Stimulated activated naive CD8-positive, alpha-beta T cell treated with anti-CD3 and anti-CD28 coated beads, Interleukin-15, Interleukin-2, amounts not matched to agents 100 U/mL and 50 U/mL, for 24 hours (primary cell): Measurements from ENCODE around the gene HLCS.

Experiments used
- ATAC-seq: fragments of 150-1000 bp; cut with Tn5 transposase; one replicate; pipeline ENCODE4 v1.10.0; 2021
- DNase-seq: peaks from one replicate; pipeline ENCODE4 v3.0.0; 2021

Gene HLCS

DNA sequence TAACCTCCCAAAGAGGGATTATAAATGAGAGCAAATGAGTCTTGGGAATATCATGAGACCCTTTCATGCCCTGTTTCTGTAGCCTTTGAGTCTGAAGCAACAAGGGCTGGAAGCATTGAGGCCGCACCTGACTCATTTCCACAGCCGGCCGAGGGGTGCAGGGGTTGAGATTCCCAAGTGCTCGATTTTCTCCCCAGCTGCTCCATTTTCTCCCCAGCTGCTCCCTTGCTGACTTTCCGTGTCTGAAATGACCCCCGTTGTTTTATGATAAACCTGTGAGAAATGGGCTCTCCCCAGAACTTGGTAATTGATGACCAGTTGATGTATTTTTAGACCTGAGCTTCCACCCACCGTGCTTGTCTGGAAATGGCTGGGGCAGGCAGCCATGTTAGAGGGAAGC lies 244.7 kb downstream of the HLCS start:
- no peak for DNase-seq
- no peak for ATAC-seq

DNA sequence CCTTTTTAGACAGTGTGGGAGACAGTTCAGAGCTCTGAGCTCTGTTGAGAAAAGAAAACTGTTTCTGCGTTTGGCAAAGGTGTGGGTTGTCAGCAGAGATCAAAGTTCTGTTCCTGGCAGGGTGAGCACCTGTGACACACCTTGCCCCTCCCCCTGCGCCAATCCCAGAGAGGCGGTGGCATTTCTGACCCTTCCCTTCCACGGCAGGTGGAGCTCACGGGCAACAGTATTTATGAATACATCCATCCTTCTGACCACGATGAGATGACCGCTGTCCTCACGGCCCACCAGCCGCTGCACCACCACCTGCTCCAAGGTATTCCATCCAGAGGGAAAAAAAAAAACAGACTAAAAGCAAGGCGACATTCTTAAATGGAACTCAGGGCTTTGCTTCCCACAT lies 246.9 kb downstream of the HLCS start:
- ATAC-seq (no peak), DNase-seq (no peak)

DNA sequence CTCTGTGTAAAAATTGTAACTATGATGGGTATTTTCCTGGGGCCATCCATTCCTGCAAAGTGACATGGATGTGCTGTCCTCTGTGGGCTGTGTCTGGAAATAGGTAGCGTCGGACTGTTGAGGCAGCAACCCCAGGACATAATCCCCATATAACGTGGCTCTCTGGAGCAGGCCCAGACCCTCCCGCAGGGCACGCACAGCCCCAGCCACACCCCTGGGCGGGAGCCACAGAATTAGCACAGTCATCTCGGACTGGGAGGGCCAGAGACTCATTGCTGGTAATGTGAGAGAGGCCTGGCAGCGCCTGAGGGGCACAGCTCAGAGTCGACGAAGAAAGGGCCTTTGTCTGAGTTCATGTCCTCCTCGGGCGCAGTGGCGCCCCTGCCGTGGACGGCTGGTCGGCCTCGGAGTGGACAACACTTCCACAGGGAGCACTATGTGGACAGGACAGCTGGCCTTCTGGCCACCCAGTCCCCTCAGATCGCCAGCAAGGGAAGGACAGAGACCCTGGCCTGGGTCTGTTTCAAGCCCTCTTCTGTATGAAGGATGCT lies 247.4 kb downstream of the HLCS start:
- ATAC-seq: no peak
- DNase-seq: no peak

DNA sequence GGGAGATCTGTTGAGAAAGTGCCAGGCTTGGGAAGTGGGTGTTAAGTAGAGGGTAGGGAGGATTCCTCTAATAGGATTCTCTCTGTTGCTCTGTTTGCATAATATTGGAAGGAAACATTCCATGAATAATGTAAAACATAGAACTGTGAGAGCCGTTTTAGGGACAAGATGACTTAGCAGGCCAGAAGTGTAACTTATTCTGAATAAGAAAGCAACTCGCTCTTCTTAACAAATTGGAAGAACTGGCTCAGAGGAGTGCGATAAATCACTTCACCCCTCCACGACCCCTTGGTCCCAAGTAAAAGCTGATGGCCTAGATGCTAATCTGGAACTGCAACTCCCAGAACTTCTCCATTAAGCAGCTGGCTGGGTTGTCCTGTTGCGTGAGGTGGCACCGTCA lies 248.5 kb downstream of the HLCS start:
- ATAC-seq (no peak), DNase-seq (no peak)

DNA sequence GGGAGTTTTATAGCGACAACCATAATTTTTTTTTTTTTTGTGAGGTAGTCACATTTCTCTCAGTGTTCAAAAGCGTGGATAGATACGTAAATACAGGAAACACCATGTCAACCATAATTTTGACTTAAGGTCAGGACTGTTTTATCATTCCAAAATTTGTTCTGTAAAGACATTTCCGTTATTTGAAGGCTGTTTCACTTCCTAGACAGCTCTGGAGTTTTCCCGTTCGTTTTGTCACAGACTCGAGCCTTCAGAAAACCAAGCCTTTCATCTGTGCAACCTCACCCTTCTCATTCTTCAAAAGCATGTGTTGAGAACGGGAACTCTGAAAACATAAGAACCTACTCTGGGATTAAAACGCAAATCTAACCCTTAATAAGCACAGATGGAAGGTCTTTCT lies 249.6 kb downstream of the HLCS start:
- DNase-seq (no peak), ATAC-seq (no peak)

DNA sequence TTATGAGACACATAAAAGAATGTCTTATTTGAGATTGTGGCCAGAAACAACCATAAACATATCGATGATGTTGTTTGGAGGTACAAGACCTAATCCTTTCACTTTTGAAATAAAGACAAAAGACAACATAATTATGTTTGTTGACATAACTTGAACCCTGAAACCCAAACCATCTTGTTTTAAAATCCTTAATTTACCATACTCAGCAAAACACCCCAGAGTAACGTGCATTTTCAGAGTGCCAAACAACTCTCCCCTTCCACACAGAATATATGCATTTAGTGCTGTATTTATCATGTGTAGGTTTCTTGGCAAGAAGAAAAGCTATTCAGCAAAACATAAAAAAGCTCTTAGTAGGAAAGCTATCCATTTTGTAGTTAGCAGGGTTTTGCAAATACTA lies 250.1 kb downstream of the HLCS start:
- DNase-seq (no peak), ATAC-seq (no peak)

DNA sequence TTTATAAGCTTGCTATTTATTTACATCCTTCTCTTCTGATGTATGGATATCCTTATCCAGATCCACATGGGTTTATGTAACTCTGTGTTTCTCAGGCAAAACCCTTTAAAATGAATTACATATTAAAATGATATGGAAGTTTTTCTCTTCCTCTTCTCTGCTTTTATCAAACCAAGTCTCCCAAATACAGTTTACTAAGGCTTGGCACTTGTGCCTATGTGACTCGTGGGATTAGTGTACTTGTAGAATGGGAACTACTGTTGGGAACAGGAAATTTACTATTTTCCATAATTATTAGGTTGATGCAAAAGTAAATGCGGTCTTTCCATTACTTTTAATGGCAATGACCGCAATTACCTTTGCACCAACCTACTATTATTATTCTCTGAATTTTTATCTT lies 252.7 kb downstream of the HLCS start:
- DNase-seq (no peak), ATAC-seq (no peak)

DNA sequence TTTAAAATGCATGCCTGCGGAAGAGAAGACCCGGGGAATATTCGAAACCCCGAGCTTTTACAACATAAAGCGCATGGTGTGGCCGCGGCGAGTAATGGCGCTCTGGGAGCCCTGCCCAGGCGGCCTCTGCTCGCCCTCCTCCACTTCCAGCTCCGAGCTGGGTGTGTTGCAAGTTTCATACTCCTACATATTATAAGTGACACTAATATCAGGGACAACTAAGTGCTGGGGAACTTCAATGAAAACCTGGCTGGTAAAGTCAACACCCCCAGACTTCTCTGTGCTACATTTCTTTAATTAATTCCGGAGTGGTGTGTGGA lies 255.8 kb downstream of the HLCS start:
- DNase-seq: no peak
- ATAC-seq: no peak

DNA sequence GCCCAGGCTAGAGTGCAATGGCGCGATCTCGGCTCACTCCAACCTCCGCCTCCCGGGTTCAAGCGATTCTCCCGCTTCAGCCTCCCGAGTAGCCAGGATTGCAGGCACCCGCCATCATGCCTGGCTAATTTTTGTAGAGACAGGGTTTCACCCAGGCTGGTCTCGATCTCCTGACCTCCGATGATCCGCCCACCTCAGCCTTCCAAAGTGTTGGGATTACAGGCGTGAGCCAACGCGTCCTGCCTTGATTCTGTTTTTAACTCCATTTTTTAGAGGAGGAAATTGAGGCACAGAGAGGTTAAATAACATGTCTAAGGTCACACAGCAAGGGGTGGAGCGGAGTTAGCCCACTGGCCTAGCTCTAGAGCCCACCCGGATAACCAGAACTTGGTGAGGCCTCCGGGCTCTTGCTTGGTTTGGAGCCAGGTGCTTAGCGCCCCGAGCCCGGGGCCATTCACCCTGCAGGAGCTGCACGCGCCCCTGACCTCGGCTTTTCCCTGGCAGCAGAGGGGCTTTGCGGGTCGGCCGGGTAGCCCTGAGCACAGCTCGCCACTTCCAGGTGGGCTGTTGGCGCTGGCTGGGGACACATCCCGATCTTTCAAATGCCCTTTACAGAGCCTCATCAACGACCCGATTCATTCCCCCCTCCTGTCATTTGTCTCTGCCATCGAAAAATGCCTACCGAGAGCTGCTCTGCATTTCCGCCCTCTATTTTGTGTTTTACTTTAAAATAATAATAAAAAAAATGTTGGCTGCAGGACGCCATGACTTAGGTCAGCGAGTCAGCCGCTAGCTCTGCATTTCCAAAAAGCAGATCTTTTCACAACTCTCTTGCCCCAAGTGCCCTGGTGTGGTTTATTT lies 256.4 kb downstream of the HLCS start:
- DNase-seq: no peak
- ATAC-seq: no peak

DNA sequence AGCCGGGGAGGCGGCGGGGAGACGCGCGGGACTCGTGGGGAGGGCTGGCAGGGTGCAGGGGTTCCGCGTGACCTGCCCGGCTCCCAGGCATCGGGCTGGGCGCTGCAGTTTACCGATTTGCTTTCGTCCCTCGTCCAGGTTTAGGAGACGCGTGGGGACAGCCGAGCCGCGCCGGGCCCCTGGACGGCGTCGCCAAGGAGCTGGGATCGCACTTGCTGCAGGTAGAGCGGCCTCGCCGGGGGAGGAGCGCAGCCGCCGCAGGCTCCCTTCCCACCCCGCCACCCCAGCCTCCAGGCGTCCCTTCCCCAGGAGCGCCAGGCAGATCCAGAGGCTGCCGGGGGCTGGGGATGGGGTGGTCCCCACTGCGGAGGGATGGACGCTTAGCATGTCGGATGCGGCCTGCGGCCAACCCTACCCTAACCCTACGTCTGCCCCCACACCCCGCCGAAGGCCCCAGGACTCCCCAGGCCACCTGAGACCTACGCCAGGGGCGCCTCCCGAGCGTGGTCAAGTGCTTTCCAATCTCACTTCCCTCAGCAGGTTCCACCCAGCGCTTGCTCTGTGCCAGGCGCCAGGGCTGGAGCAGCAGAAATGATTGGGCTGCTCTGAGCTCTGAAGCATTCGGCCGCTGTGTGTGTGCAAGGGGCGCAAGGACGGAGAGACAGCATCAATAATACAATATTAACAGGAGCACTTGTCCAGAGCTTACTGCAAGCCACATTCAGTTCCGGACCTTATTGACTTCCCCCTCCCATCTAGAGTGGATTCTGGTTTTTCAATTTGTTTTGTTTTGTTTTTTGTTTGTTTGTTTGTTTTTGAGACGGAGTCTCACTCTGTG lies 257.2 kb downstream of the HLCS start:
- peak; percentile 7 for DNase-seq
- no peak for ATAC-seq

DNA sequence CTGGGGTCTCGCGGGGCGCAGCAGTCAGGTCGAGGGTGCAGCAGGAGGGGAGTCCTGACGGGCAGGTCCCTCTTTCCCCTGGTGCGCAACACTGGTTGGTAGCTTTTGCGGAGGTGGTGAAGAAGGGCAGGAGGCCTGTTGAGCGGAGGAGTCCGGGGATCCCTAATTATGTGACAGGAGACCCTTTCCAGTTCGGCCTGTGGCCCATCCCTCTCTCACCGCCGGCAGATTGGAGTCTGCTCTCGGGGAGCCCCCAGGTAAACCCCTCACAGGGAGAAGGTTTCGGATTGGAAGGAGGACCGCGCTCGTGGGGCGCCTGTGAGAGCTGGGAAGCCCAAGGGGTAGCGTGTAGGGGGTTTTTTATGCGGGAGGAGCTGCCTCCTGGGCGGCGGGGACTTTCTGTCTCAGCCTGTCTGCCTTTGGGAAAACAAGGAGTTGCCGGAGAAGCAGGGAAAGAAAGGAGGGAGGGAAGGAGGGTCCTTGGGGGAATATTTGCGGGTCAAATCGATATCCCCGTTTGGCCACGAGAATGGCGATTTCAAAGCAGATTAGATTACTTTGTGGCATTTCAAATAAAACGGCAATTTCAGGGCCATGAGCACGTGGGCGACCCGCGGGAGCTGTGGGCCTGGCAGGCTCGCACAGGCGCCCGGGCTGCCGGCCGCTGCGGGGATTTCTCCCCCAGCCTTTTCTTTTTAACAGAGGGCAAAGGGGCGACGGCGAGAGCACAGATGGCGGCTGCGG lies 258.0 kb downstream of the HLCS start:
- no peak for ATAC-seq
- DNase-seq: no peak

DNA sequence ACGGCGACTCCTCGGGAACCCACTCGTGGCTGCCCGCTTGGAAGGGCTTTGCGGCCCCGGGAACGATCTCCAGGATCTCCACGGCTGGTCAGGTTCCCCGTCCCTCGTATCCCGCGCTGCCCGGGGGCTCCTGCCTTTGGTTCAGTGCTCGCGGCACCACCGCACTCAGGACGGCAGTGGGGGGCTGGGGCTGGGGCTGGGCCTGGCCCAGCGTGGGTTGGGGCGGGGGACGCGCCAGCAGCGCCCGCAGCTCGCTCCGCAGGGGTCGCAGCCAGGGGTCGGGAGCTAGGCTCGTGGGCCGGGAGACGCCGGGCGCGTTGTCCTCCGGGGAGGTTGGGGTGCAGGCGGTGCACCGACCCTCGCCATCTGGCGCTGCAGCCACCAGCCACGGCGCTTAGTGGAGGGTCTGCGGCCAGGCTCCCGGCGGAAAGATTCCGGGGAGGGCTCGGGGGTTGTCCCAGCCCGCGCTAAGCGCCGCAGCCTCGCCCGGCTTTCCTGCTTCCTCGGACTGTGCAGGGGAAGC lies 258.6 kb downstream of the HLCS start:
- no peak for ATAC-seq

DNA sequence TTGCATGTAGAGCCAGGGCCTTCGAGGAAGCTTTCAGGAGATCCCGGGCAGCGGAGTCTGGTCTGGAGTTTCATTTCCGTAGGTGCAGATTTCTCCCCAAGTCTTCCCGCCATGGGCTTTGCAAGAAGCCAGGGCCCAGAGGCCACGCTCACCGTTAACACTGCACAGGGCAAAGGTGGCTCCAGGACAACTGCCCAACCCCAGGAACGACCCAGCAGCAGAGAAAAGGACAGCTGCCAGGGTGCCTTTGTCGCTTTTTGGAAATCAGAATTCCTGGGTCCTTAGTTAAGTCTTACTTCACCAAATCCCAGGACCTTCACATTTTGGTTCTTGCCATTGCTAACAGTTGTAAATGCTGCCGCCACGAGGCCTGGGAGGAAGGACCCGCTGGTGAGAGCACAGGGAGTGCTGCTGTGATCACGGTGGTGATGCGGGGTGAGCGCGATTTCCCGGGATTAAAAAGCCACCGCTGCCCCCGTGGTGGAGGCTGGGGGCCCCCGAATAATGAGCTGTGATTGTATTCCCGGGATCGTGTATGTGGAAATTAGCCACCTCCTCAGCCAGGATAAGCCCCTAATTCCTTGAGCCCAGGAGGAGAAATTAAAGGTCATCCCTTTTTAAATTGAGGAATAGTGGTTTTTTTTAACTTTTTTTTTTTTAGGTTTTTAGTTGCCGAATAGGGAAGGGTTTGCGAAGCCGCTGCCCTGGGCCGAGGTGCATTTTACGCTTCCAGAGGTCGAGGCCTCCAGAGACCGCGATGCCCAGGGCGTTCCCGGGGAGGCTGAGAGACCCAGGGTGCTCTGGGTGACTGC lies 259.3 kb downstream of the HLCS start:
- ATAC-seq: no peak
- peak; percentile 18 for DNase-seq

More for the DNA sequence above, 258.6 kb downstream of the HLCS start:
- no peak for DNase-seq

DNA sequence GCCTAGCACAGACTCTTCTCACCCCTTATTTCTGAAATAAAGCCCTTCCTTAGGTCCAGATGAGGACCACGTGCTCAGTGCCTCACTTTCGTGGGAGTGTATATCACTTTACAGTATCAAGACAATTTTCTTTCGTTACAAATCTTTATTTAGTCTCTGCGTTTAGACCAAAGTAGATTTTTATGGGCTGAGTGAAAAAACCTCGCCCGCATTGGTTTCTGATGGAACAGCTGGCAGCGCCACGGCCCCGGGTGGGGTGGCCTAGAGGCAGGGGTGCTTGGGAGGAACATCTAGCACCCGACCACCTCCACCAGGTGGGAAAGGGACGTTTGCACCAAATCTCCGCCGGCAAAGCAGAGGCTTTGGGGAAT lies 260.0 kb downstream of the HLCS start:
- ATAC-seq (no peak), DNase-seq (no peak)

DNA sequence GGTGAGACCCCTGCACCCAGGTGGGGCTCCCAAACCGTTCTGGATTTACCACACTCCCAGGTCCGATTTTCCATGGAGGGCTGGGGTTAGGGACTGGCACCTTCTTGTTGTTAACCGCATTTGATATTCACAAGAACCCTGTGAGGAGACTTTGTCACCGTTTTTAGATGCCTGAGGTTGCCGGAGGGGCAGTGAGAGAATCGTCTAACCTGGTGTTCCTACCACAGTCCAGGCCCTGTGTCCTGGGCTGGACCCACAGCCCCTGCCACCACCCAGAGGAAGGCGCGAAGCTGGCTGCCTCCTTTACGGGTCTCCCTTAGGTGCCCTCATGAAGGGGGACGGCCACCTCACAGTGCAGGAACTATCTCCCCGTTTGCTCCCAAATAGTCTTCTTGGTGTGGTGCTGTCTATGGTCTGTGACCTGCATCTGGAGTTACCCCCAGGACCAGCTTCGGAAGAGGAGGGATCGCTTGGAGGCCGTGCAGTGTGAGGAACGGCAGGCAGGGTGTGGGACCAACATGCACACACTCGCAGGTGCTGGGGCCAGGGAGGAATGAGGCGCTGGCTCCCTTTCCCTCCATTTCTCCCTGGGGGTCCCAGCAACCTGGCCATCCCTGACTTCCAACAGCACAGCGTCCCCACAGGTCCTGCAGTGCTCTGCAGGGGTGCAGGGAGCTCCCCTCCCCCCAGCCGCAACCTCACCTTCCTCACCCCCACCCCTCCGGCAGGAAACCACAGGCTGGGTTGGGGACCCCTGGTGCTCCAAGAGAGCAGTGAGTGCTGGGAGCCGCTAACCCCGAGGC lies 260.6 kb downstream of the HLCS start:
- ATAC-seq (no peak), DNase-seq (peak; percentile 10)

DNA sequence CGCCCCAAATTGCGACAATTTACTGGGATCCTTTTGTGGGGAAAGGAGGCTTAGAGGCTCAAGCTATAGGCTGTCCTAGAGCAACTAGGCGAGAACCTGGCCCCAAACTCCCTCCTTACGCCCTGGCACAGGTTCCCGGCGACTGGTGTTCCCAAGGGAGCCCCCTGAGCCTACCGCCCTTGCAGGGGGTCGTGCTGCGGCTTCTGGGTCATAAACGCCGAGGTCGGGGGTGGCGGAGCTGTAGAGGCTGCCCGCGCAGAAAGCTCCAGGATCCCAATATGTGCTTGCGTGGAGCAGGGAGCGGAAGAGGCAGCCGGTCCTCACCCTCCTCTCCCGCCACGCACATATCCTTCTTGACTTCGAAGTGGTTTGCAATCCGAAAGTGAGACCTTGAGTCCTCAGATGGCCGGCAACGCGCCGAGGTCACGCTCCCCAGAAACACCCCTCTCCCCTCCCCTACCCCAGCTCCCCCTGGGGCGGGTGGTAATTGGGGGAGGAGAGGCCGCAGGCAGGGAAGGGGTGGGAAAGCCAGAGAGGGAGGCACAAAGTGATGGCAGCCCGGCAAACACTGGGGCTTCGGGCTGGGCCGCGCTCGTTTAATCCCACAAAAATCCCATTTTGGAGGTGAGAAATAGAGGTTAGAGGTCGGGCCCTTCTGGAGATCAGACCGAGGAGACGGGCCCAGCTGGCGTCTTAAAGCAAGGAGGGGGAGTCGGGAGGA lies 261.4 kb downstream of the HLCS start:
- DNase-seq (no peak), ATAC-seq (no peak)

DNA sequence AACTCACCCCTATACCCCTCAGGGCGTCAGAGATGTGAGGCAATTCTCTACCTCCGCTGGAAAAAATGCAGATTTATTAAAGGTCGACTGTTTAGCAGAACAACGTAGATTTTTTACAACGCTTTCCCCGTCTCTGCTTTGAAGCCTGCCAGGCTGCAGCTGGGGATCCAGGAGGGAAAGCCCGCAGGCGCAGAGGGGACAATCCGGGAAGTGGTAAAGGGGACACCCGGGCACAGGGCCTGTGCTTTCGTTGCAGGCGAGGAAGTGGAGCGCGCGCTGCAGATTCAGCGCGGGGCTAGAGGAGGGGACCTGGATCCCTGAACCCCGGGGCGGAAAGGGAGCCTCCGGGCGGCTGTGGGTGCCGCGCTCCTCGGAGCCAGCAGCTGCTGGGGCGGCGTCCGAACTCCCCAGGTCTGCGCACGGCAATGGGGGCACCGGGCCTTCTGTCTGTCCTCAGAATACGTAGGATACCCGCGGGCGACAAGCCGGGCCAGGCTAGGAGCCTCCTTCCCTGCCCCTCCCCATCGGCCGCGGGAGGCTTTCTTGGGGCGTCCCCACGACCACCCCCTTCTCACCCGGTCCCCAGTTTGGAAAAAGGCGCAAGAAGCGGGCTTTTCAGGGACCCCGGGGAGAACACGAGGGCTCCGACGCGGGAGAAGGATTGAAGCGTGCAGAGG lies 262.1 kb downstream of the HLCS start:
- DNase-seq: peak; percentile 22
- peak; percentile 28 for ATAC-seq

DNA sequence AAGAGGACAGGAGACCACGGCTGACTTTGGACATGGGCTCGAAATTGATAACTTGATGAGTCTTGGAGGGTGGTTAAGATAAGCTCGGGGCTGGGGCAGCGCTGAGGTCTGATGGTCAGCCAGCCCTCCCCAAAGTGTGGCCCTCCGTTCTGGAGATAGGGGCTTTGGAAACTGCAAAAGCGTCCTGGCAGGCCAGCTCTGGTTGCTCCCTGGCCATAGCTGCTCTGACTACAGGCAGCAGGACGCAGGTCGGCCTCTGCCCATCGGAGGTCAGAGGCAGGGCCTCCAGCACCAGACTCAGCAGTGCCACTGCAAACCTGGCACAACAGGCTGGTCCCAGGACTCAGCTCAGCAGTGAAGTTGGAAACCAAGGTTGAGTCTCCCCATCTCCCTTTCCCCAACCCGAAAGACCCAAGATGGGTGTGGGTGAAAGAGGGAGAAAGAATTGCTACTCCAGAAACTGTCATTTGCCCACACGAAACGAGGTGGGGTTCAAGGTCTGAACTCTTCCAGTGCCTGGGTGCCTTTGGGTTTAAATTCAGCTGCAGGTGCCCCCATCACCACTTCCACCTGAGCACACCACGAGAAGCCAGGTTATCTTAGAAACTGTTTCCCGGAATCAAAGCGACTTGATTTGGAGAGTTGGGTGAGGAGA lies 262.7 kb downstream of the HLCS start:
- ATAC-seq: no peak
- DNase-seq: no peak

DNA sequence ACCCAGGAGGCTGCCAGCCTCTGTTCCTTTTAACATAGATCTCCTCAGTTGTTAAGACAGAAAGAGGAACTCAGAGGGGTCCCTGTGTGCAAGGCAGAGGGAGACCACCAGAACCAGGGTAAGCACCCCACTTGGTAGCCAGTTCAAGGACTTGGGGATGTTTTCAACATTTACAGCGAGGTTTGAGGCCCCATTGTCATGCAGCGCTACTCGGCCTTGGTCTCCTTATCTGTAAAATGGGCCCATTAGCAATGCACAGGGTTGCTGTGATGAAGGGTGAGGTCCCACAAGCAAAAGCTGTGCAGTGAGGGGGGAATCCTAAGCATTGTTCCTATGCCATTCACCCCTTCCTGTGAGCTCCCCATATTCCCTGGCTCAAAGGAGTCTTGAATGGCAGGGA lies 263.3 kb downstream of the HLCS start:
- no peak for ATAC-seq
- no peak for DNase-seq
